K562 (cell line): ENCODE results near the gene MYMX. TPM values are rescaled to one million over a fixed set of nuclear protein-coding genes. Genes with fewer than 3 reads are reported as not detected.

Source experiments
- FOXK1 ChIP-seq: sonication (generic); formaldehyde crosslinking; IDR thresholded peaks from 2 replicates; pipeline ENCODE4 v1.8.0; 2022; ENCODE audit warnings: missing genetic modification reagents, mild to moderate bottlenecking, borderline replicate concordance
- MYNN ChIP-seq, 2 experiments: sonication (generic); formaldehyde crosslinking in 1 of 2; IDR thresholded peaks; 2 replicates each; pipeline versions ENCODE4 v1.5.0 to v1.6.1; 2016 to 2020; ENCODE audit warnings: antibody characterized with exemption in 1 of 2, missing genetic modification reagents in 1 of 2
- NFIC ChIP-seq: fragments of 450-650 bp; IDR thresholded peaks from 2 replicates; pipeline ENCODE4 v1.6.1; 2017; ENCODE audit warnings: mild to moderate bottlenecking, inconsistent platforms
- RUNX1 ChIP-seq: sonication (generic); IDR thresholded peaks from 2 replicates; pipeline ENCODE4 v1.6.1; 2016; ENCODE audit warnings: antibody characterized with exemption, low read depth
- ZBTB11 ChIP-seq, 3 experiments: fragments of 200-800 bp in 1 of 3; fragments of 250-450 bp in 1 of 3; fragments of 450-650 bp in 1 of 3; sonication (Bioruptor Pico) in 1 of 3; sonication (Bioruptor generic) in 1 of 3; formaldehyde crosslinking in 1 of 3; IDR thresholded peaks; 2 replicates each; pipeline versions ENCODE4 v1.6.1 to v1.8.0; 2016 to 2022; ENCODE audit warnings: mild to moderate bottlenecking in 2 of 3, missing genetic modification characterization in 2 of 3, missing compliant biosample characterization in 1 of 3, moderate library complexity in 1 of 3
- ZNF316 ChIP-seq: fragments of 450-650 bp; IDR thresholded peaks from 2 replicates; pipeline ENCODE4 v1.6.1; 2016
- ZNF609 ChIP-seq: sonication (generic); formaldehyde crosslinking; IDR thresholded peaks from 2 replicates; pipeline ENCODE4 v1.8.1; 2023; ENCODE audit warnings: missing genetic modification reagents, mild to moderate bottlenecking, borderline replicate concordance
- polyA plus RNA-seq, 8 experiments: library from polyadenylated mRNA; depleted of rRNA in 4 of 8; stranded (reverse) in 5 of 8; unstranded in 3 of 8; fragments of >200 nt; fragmentation: Nextera tagmentation in 2 of 8; fragmentation: Illumina TruSeq in 1 of 8; extraction: Ambion mirVana in 2 of 8; extraction: Trizol in 1 of 8; gene quantifications; 2 replicates each; pipeline versions ENCODE4 v1.2.1 to v1.2.3, GENCODE V29; 2011 to 2014; ENCODE audit warnings: inconsistent platforms in 1 of 8, missing spikeins in 1 of 8
- total RNA-seq, 7 experiments: library from RNA; depleted of rRNA in 6 of 7; stranded (reverse); fragments of >200 nt in 6 of 7; fragmentation: Illumina TruSeq in 2 of 7; extraction: Trizol in 2 of 7; gene quantifications; 2 replicates each; pipeline versions ENCODE4 v1.2.1 to v1.2.3, GENCODE V29; 2011 to 2021; ENCODE audit warnings: low replicate concordance in 1 of 7

MYMX gene
- total and polyA plus RNA-seq, 9 of the 15 experiments (the other 6 are each of a cell fraction or from before 2014, with no cell fraction given): 0.12 TPM; not detected in 8

GRCh38 chr6:44255871-44256774 lies 39.4 kb downstream of the MYMX start (continued):
- TF ChIP-seq ZNF609 (CRISPR knock-in tag): 0 out of 2 replicates have a peak, but pooled peaks have one; percentile 6
- 0 out of 2 replicates have a peak, but pooled peaks have one; percentile 35 for TF ChIP-seq MYNN (IDR thresholded peaks at IDR 0.05)
- TF ChIP-seq MYNN (CRISPR knock-in tag; IDR thresholded peaks at IDR 0.05): no peak
- TF ChIP-seq ZNF316: 0 out of 2 replicates have a peak, but pooled peaks have one; percentile 1
- 0 out of 2 replicates have a peak, but pooled peaks have one; percentile 38 for TF ChIP-seq RUNX1
- peak; percentile 17; the same call in 1 of the 2 replicates for TF ChIP-seq FOXK1
- 0 out of 6 replicates have a peak, but pooled peaks of 1 of the 3 experiments have one; percentile 7 for TF ChIP-seq ZBTB11 (CRISPR knock-in tag; IDR thresholded peaks at IDR 0.05)
- TF ChIP-seq NFIC: peak; percentile 71
